Keratinocyte (primary cell): ENCODE data around the gene FOSB.

Experiments
- EZH2 ChIP-seq: IDR thresholded peaks from one replicate; pipeline ENCODE4 v1.6.1; 2012; ENCODE audit warnings: inconsistent platforms, mild to moderate bottlenecking, low read length, moderate library complexity
- TF ChIP-seq, protein P1 (sequence below), 3 experiments: IDR thresholded peaks in 1 of 3; conservative IDR thresholded peaks in 1 of 3; optimal IDR thresholded peaks in 1 of 3; 2 replicates in 2 of 3; 3 replicates in 1 of 3; pipeline versions ENCODE3 to v1.5.1; 2011; ENCODE audit warnings: low read length in 3 of 3, mild to moderate bottlenecking in 3 of 3, moderate library complexity in 2 of 3, control low read depth in 1 of 3, inconsistent platforms in 1 of 3; ENCODE audit not compliant: insufficient read depth in 2 of 3; ENCODE audit errors: extremely low read depth in 1 of 3

DNA sequence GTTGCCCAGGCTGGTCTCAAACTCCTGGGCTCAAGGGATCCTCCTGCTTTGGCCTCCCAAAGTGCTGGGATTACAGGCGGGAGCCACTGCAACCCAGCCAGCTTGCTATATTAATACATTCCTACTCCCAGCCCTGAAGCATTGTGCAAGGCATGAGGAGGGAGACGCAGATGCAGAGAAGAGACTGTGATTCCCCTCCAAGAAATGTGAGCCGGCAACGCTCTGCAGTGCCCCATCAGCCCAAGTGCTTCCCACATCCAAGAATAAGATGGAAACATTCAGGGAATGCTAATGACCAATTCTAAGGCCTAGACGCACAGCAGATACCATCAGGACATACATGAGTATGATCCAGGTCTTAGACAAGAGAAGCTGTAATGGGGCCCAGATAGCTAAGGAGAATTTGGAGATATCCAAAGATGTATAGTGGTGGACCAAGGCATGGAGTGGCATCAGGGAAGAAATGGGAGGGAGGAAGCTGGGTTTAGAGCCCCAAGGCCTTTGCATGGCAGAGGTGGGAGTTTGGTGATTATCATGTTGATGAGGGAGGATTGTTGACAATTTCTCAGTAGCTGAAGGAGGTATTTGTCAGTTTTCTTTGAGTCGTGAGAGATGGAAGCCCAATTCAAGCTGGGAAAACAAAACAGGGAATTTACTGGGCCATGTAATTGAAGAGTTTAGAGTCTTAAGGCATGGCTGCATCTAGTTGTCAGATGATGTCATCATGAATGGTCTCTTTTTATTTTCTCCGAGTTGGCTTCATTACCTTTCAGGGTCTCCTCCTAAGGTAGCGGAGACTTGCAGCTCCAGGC, 33.3 kb downstream of the FOSB start:
- TF ChIP-seq, protein P1, sequence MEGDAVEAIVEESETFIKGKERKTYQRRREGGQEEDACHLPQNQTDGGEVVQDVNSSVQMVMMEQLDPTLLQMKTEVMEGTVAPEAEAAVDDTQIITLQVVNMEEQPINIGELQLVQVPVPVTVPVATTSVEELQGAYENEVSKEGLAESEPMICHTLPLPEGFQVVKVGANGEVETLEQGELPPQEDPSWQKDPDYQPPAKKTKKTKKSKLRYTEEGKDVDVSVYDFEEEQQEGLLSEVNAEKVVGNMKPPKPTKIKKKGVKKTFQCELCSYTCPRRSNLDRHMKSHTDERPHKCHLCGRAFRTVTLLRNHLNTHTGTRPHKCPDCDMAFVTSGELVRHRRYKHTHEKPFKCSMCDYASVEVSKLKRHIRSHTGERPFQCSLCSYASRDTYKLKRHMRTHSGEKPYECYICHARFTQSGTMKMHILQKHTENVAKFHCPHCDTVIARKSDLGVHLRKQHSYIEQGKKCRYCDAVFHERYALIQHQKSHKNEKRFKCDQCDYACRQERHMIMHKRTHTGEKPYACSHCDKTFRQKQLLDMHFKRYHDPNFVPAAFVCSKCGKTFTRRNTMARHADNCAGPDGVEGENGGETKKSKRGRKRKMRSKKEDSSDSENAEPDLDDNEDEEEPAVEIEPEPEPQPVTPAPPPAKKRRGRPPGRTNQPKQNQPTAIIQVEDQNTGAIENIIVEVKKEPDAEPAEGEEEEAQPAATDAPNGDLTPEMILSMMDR (optimal IDR thresholded peaks at IDR 0.05 in 1 of 3, IDR thresholded peaks at IDR 0.05 in 1 of 3, conservative IDR thresholded peaks at IDR 0.05 in 1 of 3; ENCODE audit: extremely low read depth in 1 of 3, insufficient read depth in 2 of 3, low read length in 3 of 3): no peak
- TF ChIP-seq EZH2: no peak
